Hepatocyte (in vitro differentiated cells): ENCODE results near the gene HOXC4. TPM values are rescaled to one million over a fixed set of nuclear protein-coding genes. Genes with fewer than 3 reads are reported as not detected.
A peak's percentile ranks its signal among the peaks of the same experiment; 100 is the strongest.

Source experiments
- DNase-seq: peaks from one replicate; pipeline ENCODE4 v3.0.0-alpha.2; 2016; ENCODE audit warnings: low spot score
- H2AFZ ChIP-seq: fragments of 200-600 bp; sonication (generic); 2 replicates; pipeline ENCODE4 v1.6.0; 2016; ENCODE audit warnings: antibody characterized with exemption, mild to moderate bottlenecking
- H3K27ac ChIP-seq: fragments of 200-600 bp; sonication (generic); 2 replicates; pipeline ENCODE4 v1.5.1; 2016; ENCODE audit warnings: mild to moderate bottlenecking
- H3K27me3 ChIP-seq: fragments of 200-600 bp; sonication (generic); 2 replicates; pipeline ENCODE4 v1.6.1; 2016
- H3K36me3 ChIP-seq: fragments of 200-600 bp; sonication (generic); replicated peaks from 2 replicates; pipeline ENCODE4 v1.5.1; 2016; ENCODE audit warnings: low read depth; ENCODE audit not compliant: insufficient read depth
- H3K4me1 ChIP-seq: fragments of 200-600 bp; sonication (generic); 2 replicates; pipeline ENCODE4 v1.5.1; 2016; ENCODE audit warnings: mild to moderate bottlenecking, moderate library complexity; ENCODE audit not compliant: insufficient read depth
- H3K4me2 ChIP-seq: fragments of 200-600 bp; sonication (generic); 2 replicates; pipeline ENCODE4 v1.6.0; 2016
- H3K4me3 ChIP-seq: fragments of 200-600 bp; sonication (generic); 2 replicates; pipeline ENCODE4 v1.5.1; 2016; ENCODE audit warnings: mild to moderate bottlenecking
- H3K79me2 ChIP-seq: fragments of 200-600 bp; sonication (generic); 2 replicates; pipeline ENCODE4 v1.6.0; 2017; ENCODE audit warnings: mild to moderate bottlenecking
- H3K9me2 ChIP-seq: fragments of 200-600 bp; sonication (generic); replicated peaks from 2 replicates; pipeline ENCODE4 v1.6.0; 2017; ENCODE audit warnings: mild to moderate bottlenecking; ENCODE audit not compliant: insufficient read depth
- H3K9me3 ChIP-seq: fragments of 200-600 bp; sonication (generic); 2 replicates; pipeline ENCODE4 v1.5.1; 2016; ENCODE audit warnings: low read depth, mild to moderate bottlenecking
- H4K20me1 ChIP-seq: fragments of 200-600 bp; sonication (generic); 2 replicates; pipeline ENCODE4 v1.6.0; 2016; ENCODE audit warnings: mild to moderate bottlenecking; ENCODE audit not compliant: insufficient read depth, poor library complexity, severe bottlenecking
- EZH2 ChIP-seq: fragments of 200-600 bp; sonication (generic); IDR thresholded peaks from 2 replicates; pipeline ENCODE4 v1.6.1; 2016; ENCODE audit warnings: antibody characterized with exemption, mild to moderate bottlenecking, borderline replicate concordance
- EZH2phosphoT487 ChIP-seq: fragments of 200-600 bp; sonication (generic); IDR thresholded peaks from one replicate; pipeline ENCODE4 v1.6.1; 2018; ENCODE audit warnings: antibody characterized with exemption, mild to moderate bottlenecking, low read depth, moderate library complexity; ENCODE audit not compliant: unreplicated experiment, severe bottlenecking
- WGBS: methylation state at CpG from one replicate; pipeline ENCODE4 v1.1.6; 2016; ENCODE audit warnings: low lambda C conversion rate; ENCODE audit errors: missing lambda C conversion rate; 5-methylcytosine and 5-hydroxymethylcytosine counted together
- polyA plus RNA-seq: library from polyadenylated mRNA; unstranded; fragments of >200 nt; fragmentation: Nextera tagmentation; extraction: Ambion mirVana; gene quantifications from 2 replicates; pipeline ENCODE4 v1.2.1, GENCODE V29; 2016
- total RNA-seq: library from RNA; depleted of rRNA; stranded (reverse); fragments of >200 nt; gene quantifications from 2 replicates; pipeline ENCODE4 v1.2.3, GENCODE V29; 2014
- TF ChIP-seq, protein P1 (sequence below): fragments of 200-600 bp; sonication (generic); IDR thresholded peaks from 2 replicates; pipeline ENCODE4 v1.5.1; 2016; ENCODE audit warnings: antibody characterized with exemption, mild to moderate bottlenecking; ENCODE audit not compliant: poor library complexity

HOXC4 gene
- total and polyA plus RNA-seq, 2 experiments from 2014 or later, result 2.1 to 4.4 TPM

DNA sequence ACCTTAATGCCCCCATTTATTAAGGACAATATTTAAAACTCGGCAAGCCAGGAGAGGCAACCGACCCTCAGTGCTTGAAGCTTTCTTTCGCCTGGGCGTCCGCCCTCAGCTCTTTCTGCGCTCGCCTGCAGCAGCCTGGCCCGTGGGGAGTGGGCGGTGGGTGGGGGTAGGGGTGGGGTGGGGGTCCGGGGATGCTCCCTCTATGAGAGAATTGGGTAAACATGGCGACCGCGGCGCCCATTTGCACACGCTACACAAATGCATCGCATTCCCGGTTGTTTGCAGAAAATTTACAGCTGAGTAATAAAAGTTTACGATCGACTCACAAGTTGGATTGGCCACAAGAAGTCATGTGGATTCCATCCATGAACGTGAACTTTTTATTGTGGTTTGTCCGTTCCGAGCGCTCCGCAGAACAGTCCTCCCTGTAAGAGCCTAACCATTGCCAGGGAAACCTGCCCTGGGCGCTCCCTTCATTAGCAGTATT lies 37.1 kb upstream of the HOXC4 start:
- Histone ChIP-seq H3K4me2 (peak overlapping the region; percentile 90), H4K20me1 (no peaks in the 10 kb centered on the region), H2AFZ (no peak overlapping the region), H3K4me3 (peak overlapping the region; percentile 62), H3K9me3 (no peaks in the 10 kb centered on the region), H3K9me2 (no peaks in the 10 kb centered on the region), H3K27me3 (peaks cover 77% of the 10 kb centered on the region), H3K36me3 (no peaks in the 10 kb centered on the region), H3K79me2 (peaks cover 26% of the 10 kb centered on the region), H3K4me1 (peaks cover 13% of the 10 kb centered on the region), H3K27ac (peak overlapping the region; percentile 97)
- TF ChIP-seq EZH2phosphoT487, result no peak
- TF ChIP-seq EZH2, result no peak
- TF ChIP-seq, protein P1, sequence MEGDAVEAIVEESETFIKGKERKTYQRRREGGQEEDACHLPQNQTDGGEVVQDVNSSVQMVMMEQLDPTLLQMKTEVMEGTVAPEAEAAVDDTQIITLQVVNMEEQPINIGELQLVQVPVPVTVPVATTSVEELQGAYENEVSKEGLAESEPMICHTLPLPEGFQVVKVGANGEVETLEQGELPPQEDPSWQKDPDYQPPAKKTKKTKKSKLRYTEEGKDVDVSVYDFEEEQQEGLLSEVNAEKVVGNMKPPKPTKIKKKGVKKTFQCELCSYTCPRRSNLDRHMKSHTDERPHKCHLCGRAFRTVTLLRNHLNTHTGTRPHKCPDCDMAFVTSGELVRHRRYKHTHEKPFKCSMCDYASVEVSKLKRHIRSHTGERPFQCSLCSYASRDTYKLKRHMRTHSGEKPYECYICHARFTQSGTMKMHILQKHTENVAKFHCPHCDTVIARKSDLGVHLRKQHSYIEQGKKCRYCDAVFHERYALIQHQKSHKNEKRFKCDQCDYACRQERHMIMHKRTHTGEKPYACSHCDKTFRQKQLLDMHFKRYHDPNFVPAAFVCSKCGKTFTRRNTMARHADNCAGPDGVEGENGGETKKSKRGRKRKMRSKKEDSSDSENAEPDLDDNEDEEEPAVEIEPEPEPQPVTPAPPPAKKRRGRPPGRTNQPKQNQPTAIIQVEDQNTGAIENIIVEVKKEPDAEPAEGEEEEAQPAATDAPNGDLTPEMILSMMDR, result no peak
- peak; percentile 76 for DNase-seq
- WGBS, result 2% methylated on average over 24 of the region's 25 CpGs

DNA sequence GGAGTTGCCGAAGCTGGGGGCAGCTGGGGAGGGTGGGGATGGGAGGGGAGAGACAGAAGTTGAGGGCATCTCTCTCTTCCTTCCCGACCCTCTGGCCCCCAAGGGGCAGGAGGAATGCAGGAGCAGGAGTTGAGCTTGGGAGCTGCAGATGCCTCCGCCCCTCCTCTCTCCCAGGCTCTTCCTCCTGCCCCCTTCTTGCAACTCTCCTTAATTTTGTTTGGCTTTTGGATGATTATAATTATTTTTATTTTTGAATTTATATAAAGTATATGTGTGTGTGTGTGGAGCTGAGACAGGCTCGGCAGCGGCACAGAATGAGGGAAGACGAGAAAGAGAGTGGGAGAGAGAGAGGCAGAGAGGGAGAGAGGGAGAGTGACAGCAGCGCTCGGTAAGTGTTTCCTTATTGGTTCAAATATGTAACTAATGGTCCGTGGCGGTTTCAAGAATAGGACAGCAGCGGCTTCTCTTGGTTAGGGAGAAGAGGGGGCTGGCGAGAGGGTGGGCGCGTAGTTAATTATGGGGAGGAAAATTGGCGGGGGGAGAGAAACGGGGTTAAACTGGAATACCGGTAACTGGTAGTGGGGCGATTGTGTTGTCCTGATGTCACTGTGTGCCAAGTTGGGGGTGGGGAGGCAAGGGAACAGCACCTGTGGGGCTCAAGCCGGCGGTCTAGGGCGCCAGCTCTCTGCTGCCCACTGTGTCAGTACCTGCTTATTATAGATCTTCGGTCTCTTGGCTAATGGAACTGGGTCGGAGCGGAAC lies 36.4 kb upstream of the HOXC4 start:
- DNase-seq, result no peak
- Histone ChIP-seq H3K79me2 (peaks cover 33% of the 10 kb centered on the region), H3K4me2 (peak overlapping the region; percentile 90), H3K27ac (peak overlapping the region; percentile 97), H3K4me1 (peaks cover 13% of the 10 kb centered on the region), H3K27me3 (peaks cover 82% of the 10 kb centered on the region), H3K9me2 (no peaks in the 10 kb centered on the region), H3K4me3 (peak overlapping the region; percentile 62), H2AFZ (peak overlapping the region; percentile 59), H3K36me3 (no peaks in the 10 kb centered on the region), H3K9me3 (no peaks in the 10 kb centered on the region), H4K20me1 (no peaks in the 10 kb centered on the region)
- WGBS, result 4% methylated on average over 24 of the region's 24 CpGs
- TF ChIP-seq EZH2 (no peak), EZH2phosphoT487 (peak; percentile 37)

DNA sequence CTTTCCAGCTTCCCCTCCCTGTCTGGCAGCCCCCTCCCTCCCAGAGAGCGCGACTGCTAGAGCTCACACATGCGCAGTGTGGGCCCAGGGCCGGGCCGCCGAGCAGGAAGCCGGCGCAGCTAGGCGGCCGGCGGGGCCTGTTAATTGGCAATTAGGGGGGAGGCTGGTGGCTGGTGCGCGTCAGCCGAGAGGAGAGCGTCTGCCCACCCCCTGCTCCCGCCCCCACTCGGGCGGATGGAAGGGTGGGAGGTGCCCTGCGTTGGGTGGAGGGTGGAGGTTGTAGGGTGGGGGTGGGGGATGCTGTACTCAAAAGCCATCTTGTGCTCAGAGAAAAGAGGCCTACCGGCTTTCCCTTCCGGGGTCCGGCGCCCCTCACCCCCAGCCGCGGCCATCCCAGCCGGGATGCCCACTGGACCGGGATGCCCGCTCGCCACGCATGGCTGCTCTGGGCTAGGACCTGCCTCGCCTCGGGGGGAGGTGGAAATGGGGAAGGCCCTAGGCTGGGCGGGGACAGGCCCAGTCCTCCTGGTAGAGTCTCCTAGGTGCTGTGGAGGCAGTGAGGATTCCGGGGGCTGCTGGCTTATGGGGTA lies 35.7 kb upstream of the HOXC4 start:
- no peaks in the 10 kb centered on the region for H3K9me2 ChIP-seq
- no peaks in the 10 kb centered on the region for H3K36me3 ChIP-seq
- peak overlapping the region; percentile 62 for H3K4me3 ChIP-seq
- peaks cover 13% of the 10 kb centered on the region for H3K4me1 ChIP-seq
- no peaks in the 10 kb centered on the region for H3K9me3 ChIP-seq
- 2% methylated on average over 8 of the region's 34 CpGs for WGBS
- H4K20me1 ChIP-seq, result no peaks in the 10 kb centered on the region
- peaks cover 82% of the 10 kb centered on the region for H3K27me3 ChIP-seq
- peak overlapping the region; percentile 90 for H3K4me2 ChIP-seq
- peak overlapping the region; percentile 97 for H3K27ac ChIP-seq
- peak overlapping the region; percentile 59 for H2AFZ ChIP-seq
- TF ChIP-seq, protein P1, result no peak
- TF ChIP-seq EZH2, result no peak
- TF ChIP-seq EZH2phosphoT487, result no peak
- peak; percentile 92 for DNase-seq
- H3K79me2 ChIP-seq, result peaks cover 41% of the 10 kb centered on the region

DNA sequence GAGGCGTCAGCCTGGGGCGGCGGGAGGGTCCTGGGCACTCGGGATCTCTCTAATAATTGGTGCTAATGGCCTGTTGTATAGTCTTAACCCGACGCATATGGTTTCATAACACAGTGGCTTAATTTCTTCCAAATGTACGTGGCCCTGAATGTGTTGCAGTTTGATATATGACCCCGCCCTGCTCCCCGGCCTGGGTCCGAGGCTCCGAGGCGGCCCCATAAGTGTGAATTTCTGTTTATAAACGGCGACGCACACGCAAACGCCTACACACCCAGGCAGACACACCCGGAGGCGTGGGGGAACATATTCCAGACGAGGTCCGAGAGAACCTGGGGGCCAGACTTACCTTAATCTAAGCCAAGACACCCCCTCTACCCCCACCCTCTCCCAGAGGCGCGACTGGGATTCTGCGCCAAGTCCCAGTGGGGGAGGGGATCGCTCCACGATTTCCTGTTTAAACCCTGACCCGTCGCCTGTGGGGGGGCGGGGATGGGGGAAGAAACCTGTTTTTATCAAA lies 35.1 kb upstream of the HOXC4 start:
- Histone ChIP-seq H3K79me2 (peaks cover 46% of the 10 kb centered on the region), H3K4me2 (peak overlapping the region; percentile 90), H3K4me1 (peaks cover 13% of the 10 kb centered on the region)

More for the DNA sequence above, 35.1 kb upstream of the HOXC4 start:
- 11% methylated on average over 22 of the region's 29 CpGs for WGBS
- Histone ChIP-seq H3K9me2 (no peaks in the 10 kb centered on the region), H3K27me3 (peaks cover 82% of the 10 kb centered on the region), H4K20me1 (no peaks in the 10 kb centered on the region), H3K4me3 (peak overlapping the region; percentile 62), H2AFZ (peak overlapping the region; percentile 59), H3K9me3 (no peaks in the 10 kb centered on the region), H3K36me3 (no peaks in the 10 kb centered on the region), H3K27ac (peak overlapping the region; percentile 97)
- TF ChIP-seq, protein P1, result no peak
- TF ChIP-seq EZH2phosphoT487, result peak; percentile 39
- TF ChIP-seq EZH2, result no peak
- DNase-seq, result no peak
